Right lobe of liver (tissue), 6 donors: Measurements from ENCODE around the gene MEGF10. TPM values are rescaled to one million over a fixed set of nuclear protein-coding genes. Genes with fewer than 3 reads are reported as not detected.

Source experiments
- ATAC-seq, 4 donors: fragments of 200-7000 bp; cut with Tn5 transposase; one replicate each; pipeline ENCODE4 v1.9.1; 2020; ENCODE audit warnings: mild to moderate bottlenecking in 4 of 4, moderate library complexity in 4 of 4
- DNase-seq, 3 donors: peaks; one replicate each; pipeline ENCODE4 v3.0.0-alpha.2; 2020
- H3K27ac ChIP-seq, 3 donors: fragments of 200-600 bp; one replicate each; pipeline ENCODE4 v1.8.0; 2022
- H3K27me3 ChIP-seq, 2 donors: fragments of 200-600 bp; one replicate each; pipeline ENCODE4 v1.8.0; 2022
- H3K36me3 ChIP-seq, 4 donors: fragments of 200-600 bp; sonication (generic) in 1 of 4; one replicate each; pipeline versions ENCODE4 v1.5.1 to v1.8.0; 2017 to 2022; ENCODE audit warnings: control low read depth in 1 of 4
- H3K4me1 ChIP-seq, 4 donors: fragments of 200-600 bp; sonication (generic) in 1 of 4; one replicate each; pipeline versions ENCODE4 v1.5.1 to v1.8.0; 2017 to 2022; ENCODE audit warnings: control low read depth in 1 of 4
- H3K4me3 ChIP-seq, 3 donors: fragments of 200-600 bp; one replicate each; pipeline ENCODE4 v1.8.0; 2022
- H3K9me3 ChIP-seq, 4 donors: fragments of 200-600 bp; sonication (generic) in 1 of 4; one replicate each; pipeline versions ENCODE4 v1.5.1 to v1.8.0; 2017 to 2022; ENCODE audit warnings: control low read depth in 1 of 4
- CTCF ChIP-seq, 4 donors: fragments of 200-600 bp in 3 of 4; fragments of 450-650 bp in 1 of 4; IDR thresholded peaks; one replicate each; pipeline versions ENCODE4 v1.5.1 to v1.8.0; 2016 to 2022; ENCODE audit warnings: antibody characterized with exemption in 4 of 4, mild to moderate bottlenecking in 2 of 4
- POLR2A ChIP-seq: fragments of 450-650 bp; IDR thresholded peaks from one replicate; pipeline ENCODE4 v1.6.1; 2017; ENCODE audit warnings: antibody characterized with exemption, mild to moderate bottlenecking
- WGBS: methylation state at CpG from one replicate; pipeline ENCODE4 v1.1.6; 2018; ENCODE audit warnings: low coverage, low lambda C conversion rate; ENCODE audit not compliant: insufficient coverage; ENCODE audit errors: missing lambda C conversion rate; 5-methylcytosine and 5-hydroxymethylcytosine counted together
- intact Hi-C, 2 donors: fragments of 100-400 bp; cut with DNase I; formaldehyde crosslinking; loops; one replicate each; pipeline versions ENCODE4 v1.11.2 to v1.14.1; 2022
- total RNA-seq, 6 experiments: library from RNA; depleted of rRNA in 2 of 6; stranded (reverse); fragments of >200 nt in 2 of 6; fragmentation: NEBNext Ultra II Directional in 3 of 6; extraction: Animal tissue kit (Norgen Biotek cat#: 25700) in 3 of 6; gene quantifications; one replicate each; pipeline versions ENCODE4 v1.1.0 to v1.2.4, GENCODE V29; 2016 to 2023
- donor health status: DM: no; HTN: yes; CAD: no.
- donor health status: DM: no; HTN: no; CAD: no.
- donor health status: DM: no; HTN: no; CAD: no.
- donor health status: DM: no; HTN: yes; CAD: no.
- donor health status: DM: no; HTN: yes; CAD: no.

The MEGF10 gene
- total RNA-seq, 6 experiments from 2014 or later, result 0.42 to 1.4 (median 0.75) TPM

- whole genome bisulfite sequencing, result 35% methylated on average over 3 of the region's 3 CpGs
- DNase-seq (no peak), ATAC-seq (no peak)
- Histone ChIP-seq H3K9me3 (no peaks in the 10 kb centered on the region), H3K27ac (no peak overlapping the region), H3K36me3 (no peaks in the 10 kb centered on the region), H3K27me3 (peaks cover 0 to 3% of the 10 kb centered on the region in 2 donors), H3K4me1 (no peaks in the 10 kb centered on the region), H3K4me3 (no peak overlapping the region)
- intact Hi-C loops, result no loop called here
- no peak for TF ChIP-seq CTCF (IDR thresholded peaks at IDR 0.05)
Measured at GRCh38 chr5:127333483-127333882, 42.9 kb downstream of the MEGF10 start.

DNA sequence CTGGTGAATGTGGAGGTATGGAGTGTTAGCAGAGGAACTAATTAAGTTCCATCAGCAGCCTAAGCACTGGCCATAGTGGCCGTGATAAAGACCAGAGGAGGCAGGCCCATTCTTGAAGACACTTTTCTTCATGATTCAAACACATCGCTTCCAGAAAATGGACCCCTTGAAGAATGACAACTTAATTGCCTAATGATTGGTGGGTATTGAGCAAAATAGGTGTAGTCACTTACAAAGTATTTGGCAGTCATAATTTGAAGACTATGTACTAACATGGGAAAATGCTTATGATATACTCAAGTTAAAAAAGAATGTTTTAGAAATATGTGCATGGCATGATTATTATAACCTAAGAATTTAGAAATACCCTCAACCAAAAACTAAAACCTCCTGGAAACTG is 44.8 kb downstream of the MEGF10 start:
- TF ChIP-seq CTCF (IDR thresholded peaks at IDR 0.05) (no peak), POLR2A (no peak)

GRCh38 chr5:127337876-127338275 is 47.3 kb downstream of the MEGF10 start:
- no peak overlapping the region for H3K4me3 ChIP-seq
- no peaks in the 10 kb centered on the region for H3K9me3 ChIP-seq
- no peaks in the 10 kb centered on the region for H3K27me3 ChIP-seq
- ATAC-seq (no peak), DNase-seq (no peak)
- no peaks in the 10 kb centered on the region for H3K4me1 ChIP-seq
- H3K36me3 ChIP-seq, result no peaks in the 10 kb centered on the region
- intact Hi-C loops, result no loop called here
- TF ChIP-seq POLR2A, result no peak
- TF ChIP-seq CTCF (IDR thresholded peaks at IDR 0.05), result no peak
- WGBS, result 71% methylated on average over 1 of the region's 1 CpG
- no peak overlapping the region for H3K27ac ChIP-seq

More for the DNA sequence above, 44.8 kb downstream of the MEGF10 start:
- H3K27me3 ChIP-seq, result peaks cover 0 to 3% of the 10 kb centered on the region in 2 donors
- H3K4me1 ChIP-seq, result no peaks in the 10 kb centered on the region
- 72% methylated on average over 2 of the region's 2 CpGs for WGBS
- ATAC-seq, result no peak
- H3K36me3 ChIP-seq, result no peaks in the 10 kb centered on the region
- intact Hi-C loops, result no loop called here
- H3K9me3 ChIP-seq, result no peaks in the 10 kb centered on the region
- DNase-seq, result no peak
- no peak overlapping the region for H3K27ac ChIP-seq
- no peak overlapping the region for H3K4me3 ChIP-seq

DNA sequence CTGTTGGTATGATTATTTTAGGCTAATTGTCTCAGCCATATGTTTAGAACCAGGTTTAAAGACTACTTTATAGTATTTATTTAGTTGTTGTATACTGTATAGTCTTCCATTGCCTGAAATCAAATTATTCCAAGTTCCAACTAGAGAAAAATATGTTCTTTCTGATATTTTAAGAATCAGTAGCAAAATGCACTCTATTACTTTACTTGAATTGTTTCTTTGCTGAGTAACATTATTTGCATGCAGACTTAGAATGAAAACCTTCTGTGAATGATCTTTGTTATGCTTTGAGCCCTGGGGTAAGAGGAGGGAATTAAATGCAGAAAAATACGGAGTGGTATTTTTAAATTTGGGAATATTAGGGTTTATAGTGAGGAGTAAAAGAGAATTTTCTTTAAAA is 47.9 kb downstream of the MEGF10 start:
- no peak for ATAC-seq
- TF ChIP-seq CTCF (IDR thresholded peaks at IDR 0.05) (no peak), POLR2A (no peak)
- H3K4me3 ChIP-seq, result no peak overlapping the region
- DNase-seq, result no peak
- WGBS, result 61% methylated on average over 1 of the region's 1 CpG
- H3K36me3 ChIP-seq, result no peaks in the 10 kb centered on the region
- no peaks in the 10 kb centered on the region for H3K9me3 ChIP-seq
- intact Hi-C loops, result no loop called here
- H3K27me3 ChIP-seq, result no peaks in the 10 kb centered on the region
- H3K4me1 ChIP-seq, result no peaks in the 10 kb centered on the region
- no peak overlapping the region for H3K27ac ChIP-seq

- DNase-seq, result no peak
- intact Hi-C loops, result no loop called here
- 87% methylated on average over 4 of the region's 4 CpGs for WGBS
- no peak overlapping the region for H3K4me3 ChIP-seq
- H3K9me3 ChIP-seq, result no peaks in the 10 kb centered on the region
- TF ChIP-seq POLR2A, result no peak
- no peak for TF ChIP-seq CTCF (IDR thresholded peaks at IDR 0.05)
- no peaks in the 10 kb centered on the region for H3K4me1 ChIP-seq
- ATAC-seq, result no peak
- H3K27ac ChIP-seq, result no peak overlapping the region
- H3K36me3 ChIP-seq, result no peaks in the 10 kb centered on the region
- H3K27me3 ChIP-seq, result no peaks in the 10 kb centered on the region
Measured at GRCh38 chr5:127340606-127341005, 50.0 kb downstream of the MEGF10 start.
